T-helper 1 cell (primary cell): ENCODE measurements around the gene ARL13A.
"Not testable (repeated sequence)": the region's sequence is repeated elsewhere in the genome, so short reads cannot be mapped to it uniquely, and the experiment has no call there.

Source experiments
- DNase-seq, 5 donors: peaks; one replicate each; pipeline ENCODE4 v3.0.0-alpha.2; 2012 to 2020
- total RNA-seq, 4 donors: gene quantifications; one replicate each; lab custom pipeline; 2026; lab: John Stamatoyannopoulos, UW

The ARL13A gene
- total RNA-seq = 0 reads per million in 4 donors

DNA sequence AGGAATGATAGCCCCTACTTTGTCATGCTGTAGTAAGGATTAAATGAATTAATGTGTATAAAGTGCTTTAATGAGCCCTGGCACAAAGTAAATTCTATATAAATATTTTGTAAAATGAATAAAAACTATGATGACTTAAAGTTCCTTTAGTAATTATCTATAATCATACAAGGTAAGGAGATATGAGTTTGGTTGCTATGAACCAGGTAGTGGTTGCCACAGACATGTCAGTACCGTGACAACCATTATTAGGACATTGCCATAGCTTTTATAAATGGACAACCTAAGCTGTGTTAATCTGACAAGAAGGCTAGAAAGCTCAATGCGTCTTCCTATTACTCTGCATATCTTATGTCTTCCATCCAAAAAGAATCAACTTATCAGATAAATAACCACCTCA, at the start of gene ARL13A:
Gene ARL13A, plus strand, starts transcription at position 301 of the 400 bp plus-strand sequence. CDS start 3,982 bp downstream, outside the sequence.
- no peak for DNase-seq

DNA sequence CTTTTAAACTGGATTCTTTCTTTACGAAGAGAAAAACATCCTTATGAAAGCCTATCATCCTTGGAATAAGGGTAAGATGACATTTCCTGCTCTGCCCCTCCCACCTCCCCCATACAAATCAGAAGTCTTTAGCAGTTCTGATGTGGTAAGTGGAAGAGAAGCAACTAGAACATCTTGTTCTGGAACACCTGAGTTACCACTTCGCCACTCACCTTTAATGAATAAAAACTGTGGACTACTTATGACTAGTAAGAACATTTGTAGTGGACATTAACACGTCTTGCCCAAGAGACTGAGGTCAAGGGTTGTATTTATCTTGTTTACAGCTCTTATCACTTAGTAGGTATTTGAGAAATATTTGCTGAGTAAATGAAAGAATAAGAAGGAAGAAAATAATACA, 45.1 kb upstream of the ARL13A start:
- DNase-seq = no peak

- no peak for DNase-seq
Measured at GRCh38 chrX:100926453-100926852, 43.1 kb upstream of the ARL13A start.

GRCh38 chrX:100928660-100929613, 40.6 kb upstream of the ARL13A start, which contains the start of gene XKRX:
Gene XKRX (minus strand): TSS chrX:100928917. CDS start chrX:100928304, 613 bp downstream.
- DNase-seq = peak in 3 of 5 donors; percentile 1 to 29 (median 12)

DNA sequence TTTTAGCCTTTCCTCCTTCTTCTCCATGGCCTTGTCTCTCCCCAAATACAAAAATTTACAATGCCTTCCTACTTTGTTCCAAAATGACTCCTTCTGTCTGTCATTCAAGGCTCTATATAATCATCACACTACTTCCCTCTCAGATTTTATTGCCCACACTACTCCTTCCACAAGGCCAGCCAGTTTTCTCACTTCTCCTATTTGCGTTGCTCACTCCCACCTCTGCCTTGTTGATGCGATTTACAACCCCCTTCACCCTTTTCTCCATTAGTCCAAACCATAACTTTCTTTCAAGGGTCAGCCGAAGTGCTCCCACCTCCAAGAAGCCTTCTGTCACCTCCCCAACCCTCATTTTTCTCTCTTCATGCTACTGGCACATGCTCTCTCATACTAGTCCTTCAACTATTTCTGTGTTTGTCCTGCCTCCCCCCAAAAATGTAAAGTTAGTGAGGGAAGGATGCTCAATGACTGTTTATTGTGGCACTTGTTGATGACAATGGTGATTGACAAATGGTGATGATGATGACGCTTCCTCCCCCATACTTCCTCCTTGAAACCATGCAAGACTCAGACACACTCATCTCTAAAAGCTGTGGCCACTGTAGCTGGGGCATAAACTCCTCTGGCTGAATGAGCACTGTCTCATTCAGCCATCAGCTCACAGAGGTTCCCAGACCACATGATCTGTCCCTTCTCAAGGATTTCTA, 38.1 kb upstream of the ARL13A start:
- peak in 1 of 5 donors; percentile 63 for DNase-seq

DNA sequence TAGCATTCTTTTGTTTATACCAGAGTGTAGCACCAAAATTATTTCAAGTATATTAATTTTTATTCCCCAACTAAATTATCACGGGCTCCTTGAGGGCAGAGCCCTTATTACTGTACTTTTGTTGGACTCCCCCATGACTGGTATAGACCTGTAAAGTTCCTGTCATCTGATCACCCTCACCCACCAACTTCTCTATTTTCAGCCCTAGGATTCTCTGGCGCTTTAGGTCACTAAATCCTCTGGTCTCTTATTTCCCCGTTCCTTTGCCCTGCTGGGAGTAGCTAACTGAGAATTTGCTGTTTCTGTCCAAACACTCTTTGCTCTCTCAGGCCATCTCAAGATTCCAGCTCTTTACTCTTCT, 37.6 kb upstream of the ARL13A start:
- DNase-seq = no peak

DNA sequence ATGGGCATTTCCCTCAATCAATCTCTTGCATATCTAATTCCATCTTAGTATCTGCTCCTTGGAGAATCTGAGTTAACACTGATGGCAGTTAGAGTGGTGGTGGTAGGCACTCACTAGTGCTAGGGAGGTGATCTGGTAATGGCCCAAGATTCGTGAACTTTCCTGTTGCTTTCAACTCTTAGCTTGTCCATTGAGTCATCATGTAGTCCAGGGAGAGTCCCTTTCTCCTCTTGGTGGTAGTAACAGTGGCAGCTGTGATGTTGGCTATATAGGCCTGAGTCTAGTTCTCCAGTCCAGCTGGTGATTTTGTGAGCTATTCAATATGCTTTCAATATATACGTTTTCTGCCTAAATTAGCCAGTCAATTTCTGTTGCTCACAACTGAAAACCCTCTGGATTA, 33.7 kb upstream of the ARL13A start:
- DNase-seq = no peak

DNA sequence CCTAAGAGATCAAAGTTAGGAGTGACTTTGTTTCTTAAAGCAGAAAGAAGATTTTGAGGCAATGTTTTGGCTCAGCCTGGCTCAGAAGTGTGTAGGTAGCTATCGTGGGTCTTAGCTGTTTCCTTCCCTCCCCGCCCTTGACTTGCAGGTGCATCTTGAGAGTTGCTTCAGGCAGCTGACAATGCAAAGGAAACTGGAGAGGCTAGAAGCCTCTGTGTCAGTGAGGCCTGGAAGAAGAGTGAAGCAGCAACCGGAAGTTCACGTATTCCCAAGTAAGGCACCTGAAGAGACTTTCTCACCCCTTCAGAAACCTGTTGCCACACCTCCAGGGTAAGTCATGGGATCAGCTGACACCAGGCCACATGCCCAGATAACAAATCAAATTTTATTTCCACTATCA, 30.2 kb upstream of the ARL13A start:
- no peak for DNase-seq

DNA sequence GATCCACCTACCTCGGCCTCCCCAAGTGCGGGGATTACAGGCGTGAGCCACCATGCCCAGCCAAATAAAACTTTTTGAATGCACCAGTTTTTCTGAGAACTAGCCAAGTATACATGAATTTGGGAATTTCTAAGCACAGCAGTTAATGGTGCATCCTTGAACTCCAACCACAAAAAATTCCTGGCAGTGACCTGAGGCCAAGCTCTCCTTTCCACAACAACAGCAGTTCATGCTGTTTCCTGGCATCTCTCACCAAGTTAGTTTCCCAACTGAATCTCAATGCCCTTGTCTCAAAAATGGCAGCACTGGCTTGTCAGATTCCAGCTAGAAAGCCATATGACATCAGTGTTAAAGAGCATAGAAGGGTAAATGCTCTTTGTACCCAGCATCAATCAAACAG, 24.9 kb upstream of the ARL13A start:
- no peak for DNase-seq

DNA sequence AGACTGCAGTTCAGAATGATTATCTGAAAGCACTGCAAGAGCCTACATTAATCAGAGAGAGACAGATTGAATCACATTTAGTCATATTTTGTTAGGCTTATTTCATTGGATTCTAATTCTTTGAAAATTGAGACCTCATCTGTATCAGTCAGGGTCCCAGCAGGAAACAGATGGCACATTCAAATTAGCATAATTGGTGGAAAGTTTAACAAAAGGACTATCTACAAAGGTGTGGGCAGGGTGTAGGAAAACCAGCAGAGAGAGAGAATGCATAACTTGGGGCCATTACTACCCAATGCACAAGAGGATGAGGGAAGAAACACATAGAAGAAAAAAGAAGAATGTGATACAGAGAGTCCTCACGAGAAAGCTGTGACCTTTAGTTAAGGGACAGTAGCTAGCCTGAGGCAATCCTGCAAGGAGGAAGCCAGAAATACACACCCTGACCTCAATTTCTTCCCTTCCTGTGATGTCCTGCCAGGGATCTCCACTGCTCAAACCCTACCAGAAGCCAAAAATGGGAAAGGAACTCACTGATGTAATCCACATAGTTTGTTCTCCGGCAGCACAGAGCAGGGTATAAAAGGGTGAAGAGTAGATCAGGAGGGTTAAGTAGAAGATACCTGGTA, 23.1 kb upstream of the ARL13A start:
- DNase-seq = no peak

GRCh38 chrX:100948557-100948956, 21.0 kb upstream of the ARL13A start:
- DNase-seq = no peak

GRCh38 chrX:100962811-100963210, 6.7 kb upstream of the ARL13A start:
- DNase-seq = no peak

- no peak for DNase-seq
Measured at GRCh38 chrX:100964362-100964761, 5.1 kb upstream of the ARL13A start.

DNA sequence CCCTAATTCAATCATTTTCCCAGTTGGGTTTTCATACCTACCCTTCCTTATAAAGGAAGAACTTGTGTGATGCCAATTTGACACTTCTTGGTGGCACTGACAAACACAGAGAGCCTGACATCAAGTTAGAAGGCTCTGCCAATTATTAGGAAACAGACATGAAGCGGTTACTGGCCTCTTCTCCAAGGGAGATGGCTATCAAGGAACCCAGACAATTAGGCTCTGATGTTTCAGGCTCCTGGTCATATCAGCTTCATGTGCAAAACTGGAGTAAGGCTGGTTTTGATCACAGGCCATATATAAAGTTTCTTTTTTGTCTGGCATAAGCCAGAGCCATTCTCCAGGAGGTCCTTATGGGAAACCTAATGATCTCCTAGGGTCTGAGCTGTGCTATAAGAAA, 428 bp downstream of the ARL13A start:
- DNase-seq = no peak

DNA sequence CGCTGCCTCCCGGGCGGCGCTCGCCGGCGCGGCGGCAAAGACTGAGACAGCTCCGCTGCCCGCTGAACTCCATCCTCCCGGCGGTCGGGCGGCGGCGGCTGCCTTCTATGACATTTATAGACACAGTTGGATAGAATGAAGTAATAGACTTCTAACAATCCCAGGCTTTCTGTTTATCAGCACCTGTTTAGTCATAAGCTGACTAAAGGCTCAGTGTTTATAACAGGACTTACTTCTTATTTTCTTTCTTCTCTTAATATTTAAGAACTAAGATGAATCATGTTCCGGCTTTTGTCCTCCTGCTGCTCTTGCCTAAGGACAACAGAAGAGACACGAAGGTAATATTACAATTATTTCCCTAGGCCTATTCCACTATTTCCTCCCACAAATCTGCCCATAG, 3.9 kb downstream of the ARL13A start:
- no peak for DNase-seq

DNA sequence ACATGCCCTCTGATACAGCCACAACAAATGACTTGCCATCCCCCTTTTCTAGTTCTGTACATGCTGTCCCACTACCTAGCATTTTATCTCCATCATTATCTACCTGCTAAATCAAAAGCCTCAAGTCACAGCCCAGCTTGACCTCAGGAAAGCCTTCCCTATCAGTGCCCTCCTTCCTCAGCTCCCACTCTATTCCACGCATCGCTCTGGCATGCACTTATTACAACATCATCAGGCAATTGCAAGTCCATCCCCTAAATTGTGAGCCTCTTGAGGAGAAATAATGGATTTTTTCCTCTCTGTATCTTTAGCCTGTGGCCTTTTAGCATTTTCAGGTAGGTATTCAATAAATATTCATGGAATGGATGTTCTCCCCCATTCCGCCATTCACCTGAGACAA, 5.7 kb downstream of the ARL13A start:
- DNase-seq = no peak

GRCh38 chrX:100976211-100976610, 6.7 kb downstream of the ARL13A start:
- DNase-seq = no peak

GRCh38 chrX:100979881-100980607, 10.5 kb downstream of the ARL13A start:
- no peak for DNase-seq

DNA sequence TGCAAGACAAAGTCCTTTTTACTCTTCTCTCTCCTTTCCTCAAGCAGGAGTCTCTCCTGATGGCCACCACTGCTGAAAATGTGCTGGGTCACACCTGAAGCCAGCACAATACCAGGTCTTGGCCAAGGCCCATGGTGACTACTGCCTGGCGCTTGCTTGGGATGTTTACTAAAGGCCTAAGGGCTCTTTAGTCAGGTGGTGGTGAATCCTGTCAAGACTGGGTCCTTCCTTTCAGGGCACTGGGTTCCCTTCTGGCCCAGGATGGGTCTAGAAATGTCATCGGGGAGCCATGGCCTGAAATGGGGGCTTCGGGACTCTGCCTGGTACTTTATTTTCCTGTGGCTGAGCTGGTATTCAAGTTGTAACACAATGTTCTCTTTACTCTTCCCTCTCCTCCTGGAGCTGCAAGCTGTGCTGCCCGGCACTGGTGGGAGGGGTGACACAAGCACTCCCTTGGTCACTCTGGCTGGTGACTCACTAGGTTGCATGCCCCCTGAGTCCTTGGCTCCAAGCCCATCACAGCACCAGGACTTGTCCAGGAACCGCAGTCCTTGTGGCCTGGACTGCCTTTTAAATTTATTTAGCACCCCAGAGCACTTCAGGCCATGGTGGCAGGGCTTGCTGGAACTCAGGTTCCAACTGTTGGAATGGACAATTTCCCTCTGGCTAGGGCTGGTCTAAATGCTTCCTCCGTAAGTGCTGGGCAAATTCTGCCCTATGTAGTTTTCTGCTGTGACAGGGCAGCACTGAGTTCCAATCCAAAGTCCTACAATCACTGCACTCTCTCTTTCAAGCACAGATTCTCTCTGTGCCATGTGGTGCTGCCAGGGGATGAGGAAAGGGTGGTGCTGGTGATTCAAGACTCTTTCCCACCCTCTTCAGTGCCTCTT, 11.3 kb downstream of the ARL13A start:
- DNase-seq = no peak

GRCh38 chrX:100981498-100981845, 12.0 kb downstream of the ARL13A start:
- DNase-seq = not testable (repeated sequence)

- DNase-seq = no peak
Measured at GRCh38 chrX:100984818-100985217, 15.3 kb downstream of the ARL13A start.

DNA sequence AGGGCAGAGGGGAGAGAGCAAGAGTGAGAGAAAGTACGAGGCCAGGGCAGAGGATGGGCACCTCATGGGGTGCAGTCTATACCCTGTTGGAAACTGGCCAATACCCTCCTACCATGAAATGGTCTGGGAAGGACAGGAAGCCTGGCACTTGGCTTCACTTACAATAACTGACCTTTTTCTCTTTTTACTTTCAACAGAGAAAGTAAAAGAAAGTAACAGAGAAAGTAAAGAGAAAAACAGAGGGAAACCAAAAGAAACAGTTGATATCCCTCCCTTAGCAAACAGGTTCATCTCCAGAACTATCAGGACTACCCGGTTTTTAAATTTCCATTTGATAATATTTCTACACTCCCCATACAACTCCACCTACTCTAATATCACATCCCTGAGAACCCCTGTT, 20.6 kb downstream of the ARL13A start:
- DNase-seq = no peak
